Hepatic stellate cell (primary cell): ENCODE results near the gene PPP1R3A.
A peak's percentile ranks its signal among the peaks of the same experiment; 100 is the strongest.

Experiments
- DNase-seq: peaks from one replicate; pipeline ENCODE4 v3.0.0; 2011; ENCODE audit warnings: low spot score

PPP1R3A gene

DNA sequence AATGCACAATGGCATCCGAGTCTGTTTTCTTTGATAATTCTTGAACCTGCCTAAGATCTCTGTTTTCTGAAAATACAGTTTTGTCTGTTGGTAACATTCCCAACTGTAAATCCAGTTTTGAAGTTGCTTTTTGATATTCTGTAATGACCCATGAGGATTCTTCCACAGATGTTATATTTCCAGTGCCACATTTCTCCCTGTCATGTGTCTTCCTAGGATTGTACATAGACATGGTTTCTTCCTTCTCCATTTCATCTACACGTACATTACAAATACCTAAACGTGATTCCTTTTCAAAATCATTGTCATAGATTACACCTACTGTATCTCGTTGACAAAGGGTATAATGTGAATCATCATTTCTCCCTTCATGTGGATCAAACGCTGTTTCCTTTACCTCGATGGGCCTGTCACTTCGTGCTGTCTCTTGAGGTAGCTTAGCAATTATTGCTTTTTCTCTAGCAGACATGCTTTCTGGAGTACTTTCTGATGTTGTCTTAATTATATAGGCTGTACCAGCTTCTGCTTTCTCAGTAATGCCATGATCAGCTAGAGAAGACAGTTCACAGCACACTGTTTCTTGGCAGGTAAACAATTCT, 40.3 kb downstream of the PPP1R3A start:
- DNase-seq: no peak

- no peak for DNase-seq
Observed at GRCh38 chr7:113875224-113875623, 43.6 kb downstream of the PPP1R3A start.

- no peak for DNase-seq
Observed at GRCh38 chr7:113873554-113874151, 45.2 kb downstream of the PPP1R3A start.

GRCh38 chr7:113872981-113873380, 45.8 kb downstream of the PPP1R3A start:
- DNase-seq: no peak

DNA sequence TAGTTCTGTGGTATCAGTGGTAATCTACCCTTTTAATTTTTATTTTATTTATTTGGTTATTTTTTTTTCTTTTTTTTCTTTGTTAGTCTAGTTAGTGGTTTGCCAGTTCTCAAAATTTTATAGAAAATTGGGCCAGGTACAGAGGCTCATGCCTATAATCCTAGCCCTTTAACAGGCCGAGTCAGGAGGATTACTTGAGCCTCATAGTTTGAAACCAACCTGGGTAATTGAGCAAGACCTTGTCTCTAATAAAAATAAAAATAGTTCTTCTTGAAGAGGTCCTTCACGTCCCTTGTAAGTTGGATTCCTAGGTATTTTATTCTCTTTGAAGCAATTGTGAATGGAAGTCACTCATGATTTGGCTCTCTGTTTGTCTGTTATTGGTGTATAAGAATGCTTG, 51.5 kb downstream of the PPP1R3A start:
- DNase-seq: no peak

- no peak for DNase-seq
Observed at GRCh38 chr7:113856010-113856409, 62.8 kb downstream of the PPP1R3A start.

GRCh38 chr7:113840954-113841353, 77.9 kb downstream of the PPP1R3A start:
- DNase-seq: no peak

GRCh38 chr7:113835367-113835766, 83.4 kb downstream of the PPP1R3A start:
- no peak for DNase-seq

DNA sequence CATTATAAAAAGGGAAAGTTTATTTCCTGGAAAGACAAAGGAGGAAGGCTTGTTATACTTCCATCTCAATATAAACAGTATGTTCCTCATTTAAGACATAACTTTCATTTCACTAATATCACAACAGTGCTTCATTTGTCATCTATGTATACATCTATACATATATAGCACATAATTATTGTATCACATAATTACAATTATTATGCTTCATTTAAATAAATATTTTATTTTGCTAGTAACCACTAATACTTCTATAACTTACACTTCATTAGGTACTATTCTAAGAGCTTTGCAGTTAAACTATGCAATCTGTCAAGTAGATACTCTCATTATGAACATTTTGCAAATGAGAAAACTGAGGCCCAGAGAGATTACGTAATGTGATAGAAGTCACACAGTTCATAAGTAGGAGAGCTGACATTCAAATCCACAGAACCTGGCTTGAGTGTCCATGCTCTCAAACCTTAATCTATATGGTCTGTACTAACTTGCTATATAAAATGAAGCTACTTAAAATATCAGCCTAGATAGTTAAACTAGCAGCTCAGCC, 86.5 kb downstream of the PPP1R3A start:
- no peak for DNase-seq

DNA sequence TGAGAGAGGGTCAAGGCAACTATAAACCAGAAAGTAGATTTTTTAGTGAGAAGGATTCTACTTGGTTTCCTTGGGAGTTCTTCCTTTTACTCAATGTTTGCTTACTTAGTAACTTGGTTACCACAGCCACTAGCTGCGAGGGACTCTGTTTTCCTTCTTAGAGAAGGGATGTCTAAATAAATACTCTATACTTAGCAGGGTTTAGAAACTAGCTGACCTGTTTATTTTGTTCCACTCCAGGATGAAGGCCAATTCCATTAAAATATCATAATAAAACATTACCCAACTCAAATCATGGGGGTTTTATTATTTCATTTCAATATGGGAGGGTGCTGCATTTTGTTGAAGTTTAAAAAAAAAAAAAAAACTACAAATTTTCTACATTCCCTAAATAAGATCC, 87.3 kb downstream of the PPP1R3A start:
- peak; percentile 21 for DNase-seq

GRCh38 chr7:113828581-113828980, 90.2 kb downstream of the PPP1R3A start:
- no peak for DNase-seq
